Small intestine (tissue), 7 donors: ENCODE measurements around the gene ARID1A. TPM values are rescaled to one million over a fixed set of nuclear protein-coding genes. Genes with fewer than 3 reads are reported as not detected.

Experiments used
- DNase-seq, 2 donors: peaks; one replicate each; pipeline versions ENCODE4 v3.0.0 to v3.0.0-alpha.2; 2013
- FAIRE-seq: peaks from 2 replicates; lab custom pipeline; 2012; peaks lifted over from hg19 to GRCh38; lab: Jason Lieb, UNC
- H3K27ac ChIP-seq, 3 donors: one replicate each; pipeline ENCODE4 v1.5.1; 2013; ENCODE audit warnings: low read length in 2 of 3, mild to moderate bottlenecking in 2 of 3, control low read depth in 1 of 3, inconsistent platforms in 1 of 3, low read depth in 1 of 3, moderate library complexity in 1 of 3
- H3K27me3 ChIP-seq, 3 donors: one replicate each; pipeline ENCODE4 v1.6.1; 2013; ENCODE audit warnings: low read length in 3 of 3, inconsistent platforms in 1 of 3; ENCODE audit not compliant: control insufficient read depth in 3 of 3, insufficient read depth in 3 of 3
- H3K36me3 ChIP-seq, 3 donors: one replicate each; pipeline ENCODE4 v1.6.1; 2013; ENCODE audit warnings: low read length in 3 of 3, inconsistent platforms in 1 of 3, low read depth in 1 of 3, mild to moderate bottlenecking in 1 of 3, moderate library complexity in 1 of 3; ENCODE audit not compliant: control insufficient read depth in 3 of 3, insufficient read depth in 2 of 3
- H3K4me1 ChIP-seq, 3 donors: one replicate each; pipeline ENCODE4 v1.6.1; 2013; ENCODE audit warnings: low read length in 2 of 3, inconsistent platforms in 1 of 3, low read depth in 1 of 3, mild to moderate bottlenecking in 1 of 3, moderate library complexity in 1 of 3; ENCODE audit not compliant: control insufficient read depth in 3 of 3, insufficient read depth in 2 of 3
- H3K4me3 ChIP-seq, 3 donors: one replicate each; pipeline ENCODE4 v1.5.1; 2013; ENCODE audit warnings: low read length in 3 of 3, control low read depth in 1 of 3, inconsistent platforms in 1 of 3, low read depth in 1 of 3, mild to moderate bottlenecking in 1 of 3, moderate library complexity in 1 of 3
- H3K9me3 ChIP-seq, 2 donors: one replicate each; pipeline ENCODE4 v1.6.1; 2013; ENCODE audit warnings: low read depth in 1 of 2, low read length in 1 of 2; ENCODE audit not compliant: control insufficient read depth in 2 of 2, insufficient read depth in 1 of 2
- WGBS, 3 donors: extraction: QIAGEN DNeasy Blood & Tissue Kit; methylation state at CpG; one replicate each; pipeline ENCODE4 v1.1.7; 2013; 5-methylcytosine and 5-hydroxymethylcytosine counted together
- polyA plus RNA-seq, 4 donors: library from polyadenylated mRNA; stranded (reverse) in 3 of 4; unstranded in 1 of 4; fragments of 200-250 nt in 3 of 4; fragments of 120-200 nt in 1 of 4; gene quantifications; one replicate each; pipeline versions ENCODE4 v1.2.1 to v1.2.3, GENCODE V29; 2013
- donor health status: healthy with polysubstance abuse.
- donor health status: control.
- donor health status: control.
- donor health status: Bipolar disorder and iron deficiency.
- donor health status: healthy.

Gene ARID1A
- polyA plus RNA-seq, 4 donors = 7.8 to 59.7 (median 18.7) TPM

DNA sequence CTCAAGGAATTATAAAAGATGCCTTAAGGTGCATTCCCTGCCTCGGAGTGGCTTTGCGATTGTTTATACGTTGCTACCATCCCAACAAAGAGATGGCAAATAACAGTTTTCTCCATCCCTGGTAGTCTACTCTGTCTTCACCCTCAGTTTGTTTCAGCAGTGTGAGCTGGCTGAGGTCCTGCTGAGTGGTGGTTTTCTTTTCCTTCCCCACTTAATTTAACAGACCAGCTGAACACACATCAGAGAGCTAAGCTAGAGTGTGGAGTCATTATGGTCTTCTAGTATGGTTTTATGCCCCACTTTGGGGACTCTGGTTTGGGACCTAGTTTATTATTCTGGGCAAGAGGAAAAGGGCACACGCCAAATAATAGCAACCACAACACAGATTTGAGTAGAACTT lies 94.1 kb downstream of the ARID1A start:
- Histone ChIP-seq H3K36me3 (peaks cover 4 to 18% (median 10%) of the 10 kb centered on the region in 3 donors), H3K4me3 (no peak overlapping the region), H3K27ac (no peak overlapping the region), H3K27me3 (no peaks in the 10 kb centered on the region), H3K4me1 (peaks cover 0 to 26% (median 8%) of the 10 kb centered on the region in 3 donors), H3K9me3 (no peaks in the 10 kb centered on the region)
- no peak for FAIRE-seq
- WGBS, 3 donors = 77 to 80% (median 78%) methylated on average over 4 of the region's 4 CpGs
- no peak for DNase-seq

DNA sequence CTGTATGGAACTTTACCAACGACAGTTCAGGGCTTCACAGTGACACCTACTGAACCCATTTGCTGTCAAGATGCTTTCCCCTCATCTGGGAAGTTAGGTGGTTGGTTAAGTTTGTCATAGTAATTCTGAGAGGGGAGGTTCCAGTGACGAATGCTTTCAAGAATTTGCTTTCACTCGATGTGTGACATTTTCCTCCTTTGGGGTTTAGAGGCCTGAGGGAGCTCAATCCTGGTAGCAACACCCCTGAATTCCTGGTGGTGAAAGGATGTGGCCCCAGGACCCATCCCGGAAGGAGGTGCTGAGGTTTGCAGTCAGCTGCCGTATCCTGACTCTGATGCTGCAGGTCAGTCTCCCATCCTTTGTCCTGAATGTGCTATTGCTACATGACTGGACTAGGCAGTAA lies 94.7 kb downstream of the ARID1A start:
- no peak for DNase-seq
- H3K27me3 ChIP-seq = no peaks in the 10 kb centered on the region
- 64 to 80% (median 65%) methylated on average over 5 of the region's 5 CpGs for whole genome bisulfite sequencing, 3 donors
- no peak overlapping the region for H3K27ac ChIP-seq
- H3K36me3 ChIP-seq = peaks cover 4 to 22% (median 10%) of the 10 kb centered on the region in 3 donors
- no peak overlapping the region for H3K4me3 ChIP-seq
- no peak for FAIRE-seq
- H3K9me3 ChIP-seq = no peaks in the 10 kb centered on the region
- H3K4me1 ChIP-seq = peaks cover 0 to 24% (median 8%) of the 10 kb centered on the region in 3 donors

GRCh38 chr1:26791148-26791547 lies 95.3 kb downstream of the ARID1A start:
- WGBS, 3 donors = 74 to 83% (median 79%) methylated on average over 6 of the region's 6 CpGs
- Histone ChIP-seq H3K27ac (no peak overlapping the region), H3K4me3 (no peak overlapping the region), H3K36me3 (peaks cover 4 to 22% (median 10%) of the 10 kb centered on the region in 3 donors), H3K27me3 (no peaks in the 10 kb centered on the region), H3K4me1 (peaks cover 0 to 18% (median 5%) of the 10 kb centered on the region in 3 donors), H3K9me3 (no peaks in the 10 kb centered on the region)
- no peak for FAIRE-seq
- DNase-seq = no peak

DNA sequence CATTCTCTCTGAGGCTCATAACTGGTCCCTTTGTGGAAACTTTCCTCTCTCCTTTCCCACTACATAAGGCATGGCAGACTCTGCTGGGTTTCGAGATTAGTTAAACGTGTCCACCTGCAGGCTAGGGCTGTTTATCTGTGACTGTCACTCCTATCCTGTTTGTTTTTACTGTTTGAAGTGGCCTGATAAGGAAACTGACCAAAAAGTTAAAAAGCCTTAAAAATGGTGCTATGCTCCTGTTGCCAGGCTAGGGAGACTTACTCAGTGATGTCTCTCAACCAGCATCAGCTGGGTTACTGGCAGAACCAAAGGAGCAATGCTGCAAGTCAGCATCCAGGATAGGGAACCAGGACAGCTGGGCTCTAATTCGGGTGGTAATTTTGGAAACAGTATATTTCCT lies 95.8 kb downstream of the ARID1A start:
- H3K36me3 ChIP-seq = peaks cover 4 to 22% (median 13%) of the 10 kb centered on the region in 3 donors
- whole genome bisulfite sequencing, 3 donors = 72 to 77% (median 76%) methylated on average over 3 of the region's 3 CpGs
- no peaks in the 10 kb centered on the region for H3K9me3 ChIP-seq
- H3K4me3 ChIP-seq = no peak overlapping the region
- FAIRE-seq (no peak), DNase-seq (no peak)
- no peak overlapping the region for H3K27ac ChIP-seq
- H3K4me1 ChIP-seq = peaks cover 0 to 13% (median 3%) of the 10 kb centered on the region in 3 donors
- no peaks in the 10 kb centered on the region for H3K27me3 ChIP-seq

DNA sequence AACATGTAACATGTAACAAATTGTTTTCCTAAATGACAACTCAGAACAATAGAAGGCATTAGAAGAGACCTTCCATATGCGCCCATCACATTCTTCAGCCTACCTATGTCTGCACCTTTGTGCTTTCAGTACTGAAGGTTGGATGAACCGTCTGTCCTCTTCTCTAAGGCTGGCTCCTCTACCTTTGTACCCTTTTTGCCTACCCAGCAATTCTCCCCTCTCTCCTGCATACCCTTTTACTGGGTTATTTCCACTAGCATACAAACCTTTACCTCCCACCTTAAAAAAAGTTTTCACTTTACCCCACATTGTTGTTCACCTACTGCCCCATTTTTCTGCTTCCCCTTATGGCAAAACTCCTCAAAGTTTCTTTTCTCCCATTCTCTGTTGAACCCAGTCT lies 97.1 kb downstream of the ARID1A start:
- DNase-seq (no peak), FAIRE-seq (no peak)
- no peak overlapping the region for H3K4me3 ChIP-seq
- no peaks in the 10 kb centered on the region for H3K9me3 ChIP-seq
- 93 to 95% (median 94%) methylated on average over 2 of the region's 2 CpGs for WGBS, 3 donors
- H3K27ac ChIP-seq = no peak overlapping the region
- no peaks in the 10 kb centered on the region for H3K27me3 ChIP-seq
- H3K4me1 ChIP-seq = peaks cover 0 to 5% (median 0%) of the 10 kb centered on the region in 3 donors
- peaks cover 4 to 25% (median 16%) of the 10 kb centered on the region in 3 donors for H3K36me3 ChIP-seq

DNA sequence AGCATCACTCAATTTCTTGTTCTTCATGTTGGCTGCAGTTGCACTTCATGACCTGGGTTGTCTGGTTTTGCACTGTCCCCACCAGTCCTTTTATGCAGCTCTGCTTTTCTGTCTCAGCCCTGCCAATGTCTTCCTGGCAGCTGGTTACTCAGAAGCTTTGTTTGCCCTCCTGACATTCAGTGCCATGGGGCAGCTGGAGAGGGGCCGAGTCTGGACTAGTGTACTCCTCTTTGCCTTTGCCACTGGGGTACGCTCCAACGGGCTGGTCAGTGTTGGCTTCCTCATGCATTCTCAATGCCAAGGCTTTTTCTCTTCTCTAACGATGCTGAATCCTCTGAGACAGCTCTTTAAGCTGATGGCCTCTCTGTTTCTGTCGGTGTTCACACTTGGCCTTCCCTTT lies 98.6 kb downstream of the ARID1A start:
- no peak for FAIRE-seq
- no peak overlapping the region for H3K4me3 ChIP-seq
- no peaks in the 10 kb centered on the region for H3K27me3 ChIP-seq
- DNase-seq = no peak
- H3K4me1 ChIP-seq = peaks cover 0 to 3% (median 0%) of the 10 kb centered on the region in 3 donors
- no peaks in the 10 kb centered on the region for H3K9me3 ChIP-seq
- H3K27ac ChIP-seq = no peak overlapping the region
- H3K36me3 ChIP-seq = peaks cover 4 to 31% (median 16%) of the 10 kb centered on the region in 3 donors
- 87 to 92% (median 88%) methylated on average over 5 of the region's 5 CpGs for WGBS, 3 donors

DNA sequence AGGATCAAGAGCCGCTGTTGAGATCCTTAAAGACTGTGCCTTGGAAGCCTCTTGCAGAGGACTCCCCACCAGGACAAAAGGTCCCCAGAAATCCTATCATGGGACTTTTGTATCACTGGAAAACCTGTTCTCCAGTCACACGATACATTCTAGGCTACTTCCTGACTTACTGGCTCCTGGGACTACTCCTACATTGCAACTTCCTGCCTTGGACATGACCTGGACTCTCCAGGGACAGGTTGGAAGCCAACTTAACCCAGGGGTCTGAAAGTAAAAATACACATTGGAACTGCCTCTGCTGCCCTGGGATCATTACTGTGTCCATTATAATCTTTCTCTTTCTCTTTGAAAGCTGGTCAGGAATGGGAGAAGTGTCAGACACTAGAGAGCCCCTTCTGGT lies 101.8 kb downstream of the ARID1A start:
- Histone ChIP-seq H3K4me3 (no peak overlapping the region), H3K27ac (no peak overlapping the region), H3K9me3 (no peaks in the 10 kb centered on the region), H3K27me3 (no peaks in the 10 kb centered on the region), H3K36me3 (peaks cover 4 to 26% (median 16%) of the 10 kb centered on the region in 3 donors), H3K4me1 (peaks cover 0 to 3% (median 0%) of the 10 kb centered on the region in 3 donors)
- WGBS, 3 donors = 90 to 93% (median 91%) methylated on average over 2 of the region's 2 CpGs
- FAIRE-seq (no peak), DNase-seq (no peak)

GRCh38 chr1:26799479-26800142 lies 103.8 kb downstream of the ARID1A start:
- WGBS, 3 donors = 54 to 62% (median 61%) methylated on average over 5 of the region's 5 CpGs
- Histone ChIP-seq H3K9me3 (no peaks in the 10 kb centered on the region), H3K36me3 (peaks cover 0 to 16% (median 6%) of the 10 kb centered on the region in 3 donors), H3K27ac (peak overlapping the region in 1 of 3 donors; percentile 32), H3K4me1 (peaks cover 0 to 3% (median 0%) of the 10 kb centered on the region in 3 donors), H3K4me3 (no peak overlapping the region), H3K27me3 (no peaks in the 10 kb centered on the region)
- FAIRE-seq (no peak), DNase-seq (no peak)
